SKM-1 (cell line): Measurements from ENCODE around the gene PCK2.

ENCODE experiments used
- DNase-seq: peaks from one replicate; lab custom pipeline; 2025; ENCODE audit not compliant: unreplicated experiment; lab: John Stamatoyannopoulos, UW

The PCK2 gene

DNA sequence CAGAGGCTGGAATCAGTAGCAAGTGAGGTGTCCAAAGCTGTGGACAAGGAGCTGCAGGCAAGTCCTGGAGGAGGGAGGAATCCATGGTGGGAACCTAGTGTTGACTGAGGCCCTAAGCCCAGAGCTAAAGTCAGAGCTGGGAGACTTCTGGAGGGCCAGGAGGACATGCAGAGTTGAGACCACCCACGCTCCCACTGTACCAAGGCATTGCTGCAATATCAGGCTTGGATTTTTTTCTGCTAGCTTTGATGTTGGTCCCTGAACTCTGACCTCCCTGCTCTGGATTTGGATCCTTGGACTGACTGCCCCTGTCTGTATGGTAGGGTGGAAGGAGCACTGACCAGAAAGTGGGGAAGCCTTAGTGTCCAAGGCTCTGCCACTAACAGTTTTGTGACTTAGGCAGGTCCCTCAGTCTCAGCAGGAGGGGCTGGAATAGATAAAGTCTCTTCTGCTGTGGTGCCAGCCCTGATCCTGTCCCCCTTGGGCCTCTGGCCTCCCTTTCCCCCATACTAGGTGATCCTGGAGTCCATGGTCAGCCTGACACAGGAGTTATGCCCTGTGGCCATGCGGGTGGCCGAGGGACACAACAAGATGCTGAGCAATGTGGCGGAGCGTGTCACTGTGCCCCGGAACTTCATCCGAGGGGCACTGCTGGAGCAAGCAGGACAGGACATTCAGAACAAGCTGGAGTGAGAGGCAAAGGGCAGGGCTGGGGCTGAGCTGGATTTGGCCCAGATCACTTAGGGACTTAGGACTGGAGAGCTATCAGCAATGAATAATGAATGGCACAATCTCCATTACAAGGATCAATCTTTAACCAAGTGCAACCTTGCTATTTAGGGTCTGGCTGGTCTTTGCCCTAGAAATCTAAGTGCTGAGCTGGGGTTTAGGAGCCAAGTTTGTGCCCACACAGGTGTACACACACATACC lies 32.9 kb upstream of the PCK2 start:
- DNase-seq: no peak

DNA sequence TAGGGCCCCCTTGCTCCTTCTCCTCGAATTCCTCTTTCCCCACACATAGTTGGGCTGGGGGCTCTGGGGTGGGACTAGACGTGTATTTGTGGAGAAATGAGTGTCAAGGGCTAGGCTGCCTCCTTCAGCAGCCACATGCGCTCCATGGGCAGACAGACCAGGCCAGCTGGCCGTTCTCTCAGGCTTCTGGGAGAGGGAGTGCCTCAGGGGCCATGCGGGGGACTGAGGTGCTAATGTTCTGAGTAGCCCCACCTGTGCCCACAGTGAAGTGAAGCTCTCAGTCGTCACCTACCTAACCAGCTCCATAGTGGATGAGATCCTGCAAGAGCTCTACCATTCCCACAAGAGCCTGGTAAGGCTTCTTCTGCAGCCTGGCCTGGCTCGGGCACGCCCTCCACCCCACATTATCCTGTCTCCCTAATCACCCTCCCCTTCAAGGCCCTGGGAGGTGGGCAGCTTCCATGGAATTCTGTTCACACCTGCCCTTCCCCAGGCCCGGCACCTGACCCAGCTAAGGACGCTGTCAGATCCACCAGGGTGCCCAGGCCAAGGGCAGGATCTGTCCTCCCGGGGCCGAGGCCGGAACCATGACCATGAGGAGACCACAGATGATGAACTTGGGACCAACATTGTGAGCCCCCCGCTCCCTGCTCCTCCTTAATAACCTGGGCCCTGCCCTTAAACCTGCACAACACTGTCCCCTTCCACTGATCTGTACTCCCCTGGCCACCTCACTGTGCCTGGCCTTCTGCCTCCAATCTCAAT lies 31.7 kb upstream of the PCK2 start:
- DNase-seq: no peak

DNA sequence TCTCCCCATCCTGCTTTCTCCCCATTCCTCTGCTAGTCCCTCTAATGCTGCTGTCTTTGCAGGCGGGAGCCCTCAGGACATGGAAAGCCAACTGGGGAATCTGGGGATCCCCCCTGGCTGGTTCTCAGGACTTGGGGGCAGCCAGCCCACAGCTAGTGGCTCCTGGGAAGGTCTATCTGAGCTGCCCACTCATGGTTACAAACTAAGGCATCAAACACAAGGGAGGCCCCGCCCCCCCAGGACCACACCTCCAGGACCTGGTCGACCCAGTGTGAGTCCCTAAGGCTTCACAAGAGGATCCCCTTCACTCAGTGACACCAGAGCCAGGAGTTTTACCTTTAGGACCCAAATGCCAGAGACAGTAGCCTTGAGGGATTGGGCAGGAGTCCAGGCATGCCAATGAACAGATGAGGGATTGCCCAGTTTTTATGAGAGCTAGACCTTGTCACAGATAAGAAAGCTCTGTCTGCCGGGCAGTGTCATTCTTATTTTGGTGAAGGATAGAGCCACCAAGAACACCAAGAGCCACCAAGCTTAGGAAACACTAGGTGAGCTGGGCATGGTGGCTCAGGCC lies 30.8 kb upstream of the PCK2 start:
- DNase-seq: no peak

DNA sequence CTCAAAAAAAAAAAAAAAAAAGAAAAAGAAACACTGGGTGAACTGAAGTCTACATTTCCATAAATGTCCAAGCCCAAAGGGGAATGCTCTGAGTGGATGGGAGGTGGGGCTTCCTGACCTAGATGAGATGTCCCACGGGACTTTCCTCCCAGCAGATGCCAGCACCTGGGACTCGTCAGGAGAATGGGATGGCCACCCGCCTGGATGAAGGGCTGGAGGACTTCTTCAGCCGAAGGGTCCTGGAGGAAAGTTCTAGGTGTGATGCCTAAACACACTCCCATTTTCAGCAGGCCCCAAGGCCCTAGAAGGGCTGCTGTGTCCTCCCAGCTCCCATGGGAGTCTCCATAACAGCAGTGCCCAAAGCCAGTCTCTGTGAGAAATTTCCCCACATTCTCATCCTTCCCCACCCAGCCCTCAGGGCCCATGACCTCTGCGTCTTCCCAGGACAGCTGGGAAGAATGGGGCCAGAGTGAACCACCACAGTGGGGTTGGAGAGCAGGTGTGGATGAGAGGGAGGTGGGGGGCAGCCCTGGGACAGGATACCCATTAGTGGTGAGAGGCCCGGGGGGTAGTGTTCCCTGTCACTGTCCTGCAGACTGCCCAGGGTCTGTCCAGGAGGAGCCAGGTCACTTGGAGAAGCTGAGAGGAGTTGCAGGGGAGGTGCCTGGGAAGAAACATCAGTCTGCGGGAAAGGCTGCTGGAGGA lies 29.9 kb upstream of the PCK2 start:
- DNase-seq: no peak

DNA sequence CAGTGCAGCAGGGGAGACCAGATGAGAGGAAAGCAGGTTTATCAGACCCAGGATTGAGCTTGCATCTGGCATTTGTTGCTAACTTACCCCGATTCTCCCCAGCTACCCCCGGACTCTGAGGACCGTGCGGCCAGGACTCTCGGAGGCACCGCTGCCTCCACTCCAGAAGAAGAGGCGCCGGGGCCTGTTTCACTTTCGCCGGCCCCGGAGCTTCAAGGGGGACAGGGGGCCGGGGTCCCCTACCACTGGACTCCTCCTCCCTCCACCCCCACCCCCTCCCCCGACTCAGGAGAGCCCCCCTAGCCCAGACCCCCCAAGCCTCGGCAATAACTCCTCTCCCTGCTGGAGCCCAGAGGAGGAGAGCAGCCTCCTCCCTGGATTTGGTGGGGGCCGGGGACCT lies 29.3 kb upstream of the PCK2 start:
- DNase-seq: no peak

DNA sequence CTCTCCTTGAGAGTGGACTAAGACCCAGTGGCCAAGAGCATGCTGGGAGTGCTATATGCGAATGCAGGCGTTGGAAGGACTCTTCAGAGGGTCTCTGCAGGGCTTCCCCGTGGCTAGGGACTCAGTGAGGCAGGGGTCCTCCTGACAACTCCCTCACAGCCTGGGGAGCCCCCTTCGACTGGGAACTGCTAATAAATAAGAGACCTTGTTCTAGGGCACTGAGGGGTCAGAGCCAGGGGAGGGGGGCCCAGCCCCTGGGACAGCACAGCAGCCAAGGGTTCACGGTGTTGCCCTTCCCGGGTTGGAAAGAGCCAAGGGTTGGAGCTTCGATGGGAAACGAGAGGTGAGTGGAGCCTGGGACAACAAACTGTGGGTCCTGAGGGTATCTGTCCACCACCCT lies 28.7 kb upstream of the PCK2 start:
- no peak for DNase-seq

DNA sequence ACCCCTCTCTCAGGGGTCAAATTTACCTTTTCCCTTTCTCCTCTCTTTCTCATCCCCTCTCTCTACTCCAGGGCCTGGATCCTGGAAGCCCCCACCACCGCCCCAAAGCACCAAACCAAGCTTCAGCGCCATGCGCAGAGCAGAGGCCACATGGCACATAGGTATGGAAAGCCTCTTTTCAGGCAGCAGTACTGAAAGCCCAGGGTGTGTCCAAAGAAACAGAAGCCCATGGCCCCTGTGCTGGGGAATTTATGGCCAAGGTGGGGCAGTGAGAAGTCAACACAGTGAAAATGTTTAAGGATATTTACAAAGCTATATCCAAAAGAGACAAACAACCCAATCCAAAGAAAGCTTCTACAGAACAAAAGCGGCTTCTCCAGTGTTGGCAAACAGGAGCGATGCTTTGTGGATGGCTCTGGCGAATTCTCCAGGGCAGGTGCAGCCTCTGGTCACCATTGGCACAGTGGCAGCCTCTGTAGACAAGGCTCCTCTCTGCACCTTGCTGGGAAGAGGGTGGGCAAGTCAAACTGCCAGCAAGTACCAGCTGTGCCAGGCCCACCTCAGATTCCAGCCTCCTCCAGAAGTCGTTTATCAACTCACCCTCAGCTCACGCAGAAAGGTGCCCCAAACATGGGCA lies 27.5 kb upstream of the PCK2 start:
- no peak for DNase-seq

DNA sequence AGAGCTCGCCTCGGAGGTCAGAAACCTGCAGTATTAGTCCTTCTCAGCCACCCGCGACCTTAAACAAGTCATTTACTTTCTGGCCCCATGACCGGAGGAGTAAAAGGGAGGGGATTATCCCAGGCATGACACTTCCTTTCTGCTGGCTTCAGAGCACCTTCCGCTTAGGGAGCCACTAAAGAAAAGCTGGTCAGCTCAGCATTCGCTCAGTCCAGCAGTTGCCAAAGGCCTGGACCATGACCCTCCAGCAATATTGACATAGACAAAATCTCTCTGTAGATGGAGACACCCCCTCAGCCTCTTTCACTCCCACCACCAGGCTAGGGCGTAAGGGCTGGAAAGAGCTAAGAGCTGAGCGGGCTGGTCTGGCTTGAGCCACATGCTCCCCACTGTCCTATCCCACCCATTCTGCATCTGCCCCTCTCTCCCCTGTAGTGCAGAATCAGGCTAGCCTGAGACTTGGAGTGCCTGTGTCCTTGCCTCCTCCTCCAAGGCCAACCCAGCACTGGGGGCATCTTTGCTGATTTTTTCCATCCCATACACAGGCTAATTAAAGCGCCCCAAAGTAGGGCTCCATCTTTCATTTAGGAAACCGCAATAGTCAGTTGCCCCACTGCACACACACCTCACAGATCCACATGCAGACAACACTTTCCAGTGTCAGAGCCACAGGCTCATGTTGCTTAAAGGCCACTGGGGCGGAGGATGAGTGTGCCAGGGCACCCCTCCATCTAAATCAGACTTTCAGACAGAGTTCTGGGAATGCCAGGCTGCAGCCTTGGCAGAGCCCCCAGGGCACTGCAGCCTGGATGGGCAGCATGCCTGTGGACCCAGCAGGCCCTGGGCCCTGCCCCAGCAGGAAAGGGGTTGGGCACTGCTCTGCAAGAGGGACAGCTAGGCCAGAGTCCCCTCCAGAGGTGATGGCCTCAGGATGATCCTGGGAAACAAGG lies 26.7 kb upstream of the PCK2 start:
- DNase-seq: no peak

DNA sequence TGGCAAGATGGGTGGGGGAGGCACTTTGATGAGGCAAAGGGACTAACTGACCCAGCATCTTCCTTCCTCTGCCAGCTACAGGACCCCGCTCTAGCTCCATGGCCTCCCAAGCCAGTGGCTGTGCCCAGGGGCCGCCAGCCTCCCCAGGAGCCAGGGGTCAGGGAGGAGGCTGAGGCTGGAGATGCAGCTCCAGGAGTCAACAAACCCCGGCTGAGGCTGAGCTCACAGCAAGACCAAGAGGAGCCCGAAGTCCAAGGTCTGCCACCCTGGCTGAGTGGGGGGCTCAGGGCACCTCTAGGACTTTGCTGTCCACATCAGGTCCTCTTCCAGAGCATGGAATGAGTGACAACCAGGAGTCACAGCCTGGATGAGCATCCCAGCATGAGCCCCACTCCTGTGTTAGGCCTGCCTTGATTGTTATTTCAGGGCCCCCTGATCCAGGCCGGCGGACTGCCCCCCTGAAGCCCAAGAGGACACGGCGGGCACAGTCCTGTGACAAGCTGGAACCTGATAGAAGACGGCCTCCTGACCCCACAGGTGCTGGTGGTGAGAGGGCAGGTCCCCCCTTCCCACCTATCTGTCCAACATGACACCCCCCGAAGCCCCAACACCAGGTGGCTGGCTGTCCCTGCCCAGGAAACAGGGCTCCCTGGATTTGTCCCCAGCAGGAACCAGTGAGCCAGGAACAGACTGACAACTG lies 25.2 kb upstream of the PCK2 start:
- no peak for DNase-seq

DNA sequence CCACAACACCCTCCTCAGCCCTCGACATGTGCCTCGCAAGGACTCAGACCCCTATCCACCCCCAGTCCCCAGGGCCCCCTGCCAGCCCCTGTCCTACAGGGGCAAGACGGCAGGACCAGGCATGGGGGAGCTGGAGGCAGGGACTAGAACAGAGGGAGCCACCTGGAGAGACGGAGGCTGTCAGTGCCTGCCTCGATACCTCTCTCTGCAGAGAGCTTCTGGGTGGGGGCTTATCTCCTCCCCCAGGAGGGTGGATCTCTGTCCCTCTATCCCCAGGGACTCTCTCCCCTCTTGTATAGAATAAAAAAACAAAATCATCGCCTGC lies 24.7 kb upstream of the PCK2 start:
- DNase-seq: no peak

DNA sequence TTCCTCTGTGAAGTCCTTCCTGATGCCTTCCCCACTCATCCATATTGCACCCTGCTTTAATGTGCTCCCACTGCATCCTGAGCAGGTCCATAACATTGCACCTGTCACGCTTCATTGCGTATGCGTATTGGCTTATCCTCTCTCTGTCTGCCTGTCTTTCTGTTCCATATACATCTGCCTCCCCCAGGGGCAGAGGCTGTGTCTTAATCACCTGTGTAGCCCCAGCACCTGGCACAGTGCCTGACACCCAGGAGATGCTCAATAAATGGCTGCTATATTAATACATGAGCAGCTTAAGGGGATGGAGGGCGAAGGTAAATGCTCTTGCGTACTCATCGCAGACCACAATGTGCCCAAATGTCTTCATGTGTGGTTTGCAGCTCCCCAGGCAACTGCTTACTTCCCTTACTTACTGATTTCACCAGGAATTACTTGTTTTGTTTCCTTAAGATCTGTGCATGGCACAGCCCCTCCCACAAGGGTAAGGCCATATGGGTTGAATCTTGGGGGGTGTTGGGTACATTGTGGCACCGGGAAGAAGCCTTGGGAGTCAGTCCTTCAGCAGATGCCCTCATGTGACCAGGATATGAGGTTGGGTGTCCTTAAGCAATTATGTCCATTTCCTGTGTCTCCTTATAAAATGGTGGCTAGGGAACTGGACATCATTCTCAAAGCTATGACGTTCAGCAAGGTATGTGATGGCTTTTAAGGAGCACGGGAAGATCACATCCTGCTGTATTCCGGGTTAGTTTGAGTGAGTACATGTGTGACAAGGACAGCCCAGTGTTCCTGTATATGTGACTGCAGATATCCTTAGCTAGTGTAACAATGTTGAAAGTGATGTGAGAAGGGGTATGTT lies 23.6 kb upstream of the PCK2 start:
- DNase-seq: no peak

DNA sequence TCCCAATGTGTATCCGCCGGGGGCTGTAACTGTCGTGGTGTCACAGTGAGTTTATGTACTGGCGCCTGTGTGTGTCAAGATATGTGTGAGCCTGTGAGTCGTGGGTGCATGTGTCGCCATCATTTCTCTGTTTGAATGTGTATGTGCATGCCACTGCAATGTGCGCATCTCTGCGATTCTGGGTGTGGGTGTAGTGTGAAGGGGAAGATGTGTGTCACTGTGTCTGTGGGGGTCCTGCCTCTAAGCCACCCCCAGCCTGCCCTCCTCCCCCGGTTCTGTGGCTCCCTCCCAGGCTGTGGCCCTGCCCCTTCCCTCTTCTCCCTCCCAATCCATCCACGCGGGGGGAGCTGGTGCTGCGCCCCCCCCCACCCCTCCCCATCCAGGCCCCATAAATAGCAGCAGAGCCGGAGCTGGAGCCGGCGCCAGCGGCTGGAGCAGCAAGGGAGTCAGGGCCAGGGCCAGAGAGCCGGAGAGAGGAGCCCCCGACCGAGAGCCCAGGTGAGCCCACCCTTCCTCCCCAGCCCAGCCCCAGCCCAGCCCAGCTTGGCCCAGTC lies 22.9 kb upstream of the PCK2 start, which contains the start of gene CPNE6:
Gene CPNE6, plus strand, starts transcription at position 419 of the 554 bp plus-strand sequence. CDS start 1,375 bp downstream, outside the sequence.
- DNase-seq: no peak

DNA sequence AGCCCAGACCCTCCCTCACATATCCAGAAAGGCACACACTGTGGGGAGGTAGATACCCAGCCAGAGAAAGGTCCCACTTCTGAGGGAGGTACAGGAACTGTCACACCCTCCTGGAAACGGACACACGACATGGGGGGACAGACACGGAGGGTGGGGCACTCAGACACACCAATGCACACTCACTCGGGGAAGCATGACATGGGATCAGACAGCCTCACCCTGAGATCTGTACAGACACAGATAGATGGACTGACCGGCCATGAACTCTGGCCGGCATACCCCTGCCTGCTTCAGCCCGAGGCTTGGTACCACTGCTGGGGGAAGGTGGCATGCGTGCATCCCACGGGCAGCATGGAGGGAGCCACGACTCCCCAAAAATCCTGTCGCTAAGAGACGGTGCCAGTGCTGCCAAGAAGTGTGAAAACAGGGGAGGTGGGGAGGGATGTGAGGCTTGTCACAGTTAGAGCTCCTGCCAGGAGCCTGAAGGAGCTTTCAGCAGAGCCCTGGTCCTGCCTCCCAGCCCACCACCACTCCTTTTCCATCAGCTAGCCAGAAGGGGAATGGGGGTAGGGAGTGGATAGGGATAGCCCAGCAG lies 22.2 kb upstream of the PCK2 start:
- no peak for DNase-seq

DNA sequence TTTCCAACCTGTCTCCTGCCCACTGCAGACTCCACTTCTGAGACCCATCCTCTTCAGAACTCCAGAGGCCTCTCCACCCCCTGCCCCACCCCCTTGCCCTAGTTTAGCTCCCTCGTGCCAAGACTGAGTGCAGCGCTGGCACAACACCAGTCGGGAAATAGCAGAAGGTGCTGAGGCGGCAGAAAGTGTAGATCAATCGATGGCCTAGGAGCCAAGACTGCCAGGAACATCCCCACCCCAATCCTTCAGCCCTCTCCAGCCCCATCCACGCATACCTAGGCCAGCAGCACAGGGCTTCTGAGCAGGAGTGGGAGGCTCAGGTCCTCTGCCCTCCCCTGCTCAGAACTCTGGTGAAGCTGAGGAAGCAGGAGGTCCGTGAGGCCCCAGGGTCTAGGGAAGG lies 21.7 kb upstream of the PCK2 start:
- no peak for DNase-seq

DNA sequence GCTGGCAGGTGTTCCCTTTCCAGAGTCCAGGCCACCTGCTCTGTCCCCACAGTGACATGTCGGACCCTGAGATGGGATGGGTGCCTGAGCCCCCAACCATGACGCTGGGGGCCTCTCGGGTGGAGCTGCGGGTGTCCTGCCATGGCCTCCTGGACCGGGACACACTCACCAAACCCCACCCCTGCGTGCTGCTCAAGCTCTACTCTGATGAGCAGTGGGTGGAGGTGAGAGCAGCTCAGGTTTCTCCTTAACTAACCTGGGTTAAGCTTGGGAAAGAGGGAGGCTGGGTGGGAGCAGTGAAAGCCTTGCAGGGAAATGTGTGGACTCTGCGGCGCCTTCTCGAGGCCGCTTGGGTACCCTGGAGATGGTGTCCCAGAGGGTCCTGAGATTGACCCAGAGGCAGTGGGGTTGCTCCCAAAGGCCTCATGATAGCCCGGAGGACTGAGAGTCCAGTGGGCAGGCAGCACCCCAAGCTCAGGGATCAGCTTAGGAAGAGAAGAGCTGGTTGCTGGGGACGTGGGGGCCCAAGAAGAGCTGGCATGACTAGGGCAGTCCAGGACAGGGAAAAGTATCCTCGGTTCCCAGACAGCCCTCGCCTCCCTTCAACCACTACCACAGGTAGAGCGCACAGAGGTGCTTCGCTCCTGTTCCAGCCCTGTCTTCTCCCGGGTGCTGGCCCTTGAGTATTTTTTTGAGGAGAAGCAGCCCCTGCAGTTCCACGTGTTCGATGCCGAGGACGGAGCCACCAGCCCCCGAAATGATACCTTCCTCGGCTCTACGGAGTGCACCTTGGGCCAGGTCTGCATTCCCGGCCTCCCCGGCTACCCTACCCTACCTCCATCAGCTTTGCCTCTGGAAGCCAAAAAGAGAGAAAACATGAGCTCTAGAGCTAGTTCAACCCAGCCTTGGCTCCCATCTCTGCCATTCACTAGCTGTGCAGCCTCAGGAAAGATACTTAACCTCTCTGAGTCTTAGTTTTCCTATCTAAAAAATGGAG lies 20.9 kb upstream of the PCK2 start:
- no peak for DNase-seq
